ENCODE measurements around the gene CYBA.
A peak's percentile ranks its signal among the peaks of the same experiment; 100 is the strongest.

The CYBA gene

GRCh38 chr16:88647178-88648070 is 3.4 kb downstream of the CYBA start:
- DNase-seq (ENCODE audit: low spot score), result no peak

DNA sequence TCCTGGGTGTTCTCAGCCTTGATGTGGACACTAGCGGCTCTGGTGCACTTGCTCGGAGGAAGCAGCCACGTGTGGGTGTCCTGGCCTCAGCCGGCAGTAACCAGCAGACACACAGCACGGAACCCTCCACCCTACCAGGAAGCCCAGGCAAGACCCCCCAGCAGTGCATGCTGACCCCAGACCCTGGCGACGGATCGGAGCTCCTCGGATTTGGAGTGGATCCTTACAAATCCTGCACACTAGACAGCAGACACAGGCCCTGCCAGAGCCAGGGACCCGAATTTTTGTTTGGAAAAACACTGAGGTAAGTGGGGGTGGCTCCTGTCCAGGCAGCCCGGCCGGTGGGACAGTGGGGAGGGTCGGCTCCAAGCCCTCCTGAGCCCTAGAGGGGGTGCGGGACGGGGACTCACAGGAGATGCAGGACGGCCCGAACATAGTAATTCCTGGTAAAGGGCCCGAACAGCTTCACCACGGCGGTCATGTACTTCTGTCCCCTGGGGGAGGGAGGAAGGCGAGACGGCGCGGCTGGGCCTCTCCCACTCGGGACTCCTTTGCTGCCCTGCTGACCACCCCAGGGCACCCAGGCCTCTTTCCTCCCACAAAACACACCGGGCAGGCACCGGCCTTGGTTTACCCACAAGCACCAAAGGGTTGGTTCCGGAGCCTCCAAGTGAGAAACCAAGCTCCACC is 4.4 kb downstream of the CYBA start:
- DNase-seq (ENCODE audit: low spot score), result no peak

- DNase-seq (ENCODE audit: low spot score), result no peak
These were observed 4.9 kb downstream of the CYBA start for GRCh38 chr16:88645941-88646340.

GRCh38 chr16:88645455-88645854 is 5.4 kb downstream of the CYBA start:
- no peak for DNase-seq (ENCODE audit: low spot score)

DNA sequence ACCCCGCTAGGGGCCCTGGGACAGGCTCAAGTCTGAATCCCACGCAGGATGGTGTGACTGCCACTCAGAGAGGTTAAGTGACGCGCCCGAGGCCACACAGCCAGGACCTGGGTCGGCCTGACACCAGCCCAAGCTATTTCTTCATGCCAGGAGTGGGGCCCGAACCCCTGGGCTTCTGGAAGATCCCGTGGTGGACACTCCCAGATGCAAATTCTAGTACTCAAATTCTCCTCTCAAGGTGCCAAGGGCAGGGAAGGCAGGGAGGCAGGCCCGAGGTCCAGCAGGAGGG is 7.3 kb downstream of the CYBA start:
- DNase-seq (ENCODE audit: low spot score), result no peak

- no peak for DNase-seq (ENCODE audit: low spot score)
These were observed 7.8 kb downstream of the CYBA start for GRCh38 chr16:88642881-88643643.

DNA sequence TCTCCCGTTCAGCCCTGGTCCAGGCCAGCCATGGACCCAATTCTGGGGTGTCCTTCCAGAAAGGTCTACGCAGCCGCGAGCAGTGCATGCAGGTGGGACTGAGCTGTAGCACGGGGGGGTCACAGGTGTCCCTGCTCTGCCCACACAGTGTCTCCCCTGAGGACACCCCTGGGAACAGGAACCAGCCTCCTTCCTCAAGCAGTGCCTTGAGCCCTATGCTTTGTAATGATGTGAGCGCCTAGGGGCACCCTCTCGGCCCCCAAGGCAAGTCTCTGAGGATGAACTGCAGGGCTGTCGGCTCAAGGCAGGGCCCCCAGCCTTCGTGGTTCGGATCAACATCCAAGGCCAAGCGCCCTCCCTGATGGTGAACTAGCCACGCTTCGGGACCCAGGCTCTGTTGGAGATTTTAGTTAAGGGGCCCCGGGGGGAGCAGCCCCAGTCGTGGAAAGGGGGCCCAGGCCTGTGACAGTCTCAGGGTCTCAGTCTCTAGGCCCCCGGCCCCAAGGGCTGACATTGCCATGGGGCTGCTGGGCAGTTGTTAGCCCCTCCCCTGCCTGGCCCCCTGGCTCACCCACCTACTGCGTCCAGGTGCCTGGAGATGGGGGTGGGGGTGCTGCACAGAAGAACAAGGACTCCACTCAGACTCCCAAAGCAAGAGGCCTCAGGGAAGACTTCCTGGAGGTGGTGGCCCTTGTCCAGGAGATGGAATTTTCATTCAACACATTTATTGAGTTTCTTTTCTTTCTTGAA is 10.2 kb downstream of the CYBA start:
- no peak for DNase-seq (ENCODE audit: low spot score)

DNA sequence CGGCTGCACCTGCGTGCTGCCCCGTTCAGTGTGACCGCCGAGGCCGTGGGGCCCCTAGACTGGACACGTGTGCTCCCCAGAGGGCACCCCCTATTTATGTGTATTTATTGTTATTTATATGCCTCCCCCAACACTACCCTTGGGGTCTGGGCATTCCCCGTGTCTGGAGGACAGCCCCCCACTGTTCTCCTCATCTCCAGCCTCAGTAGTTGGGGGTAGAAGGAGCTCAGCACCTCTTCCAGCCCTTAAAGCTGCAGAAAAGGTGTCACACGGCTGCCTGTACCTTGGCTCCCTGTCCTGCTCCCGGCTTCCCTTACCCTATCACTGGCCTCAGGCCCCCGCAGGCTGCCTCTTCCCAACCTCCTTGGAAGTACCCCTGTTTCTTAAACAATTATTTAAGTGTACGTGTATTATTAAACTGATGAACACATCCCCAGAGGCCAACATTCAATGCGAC is 10.8 kb downstream of the CYBA start:
- DNase-seq (ENCODE audit: low spot score), result no peak

DNA sequence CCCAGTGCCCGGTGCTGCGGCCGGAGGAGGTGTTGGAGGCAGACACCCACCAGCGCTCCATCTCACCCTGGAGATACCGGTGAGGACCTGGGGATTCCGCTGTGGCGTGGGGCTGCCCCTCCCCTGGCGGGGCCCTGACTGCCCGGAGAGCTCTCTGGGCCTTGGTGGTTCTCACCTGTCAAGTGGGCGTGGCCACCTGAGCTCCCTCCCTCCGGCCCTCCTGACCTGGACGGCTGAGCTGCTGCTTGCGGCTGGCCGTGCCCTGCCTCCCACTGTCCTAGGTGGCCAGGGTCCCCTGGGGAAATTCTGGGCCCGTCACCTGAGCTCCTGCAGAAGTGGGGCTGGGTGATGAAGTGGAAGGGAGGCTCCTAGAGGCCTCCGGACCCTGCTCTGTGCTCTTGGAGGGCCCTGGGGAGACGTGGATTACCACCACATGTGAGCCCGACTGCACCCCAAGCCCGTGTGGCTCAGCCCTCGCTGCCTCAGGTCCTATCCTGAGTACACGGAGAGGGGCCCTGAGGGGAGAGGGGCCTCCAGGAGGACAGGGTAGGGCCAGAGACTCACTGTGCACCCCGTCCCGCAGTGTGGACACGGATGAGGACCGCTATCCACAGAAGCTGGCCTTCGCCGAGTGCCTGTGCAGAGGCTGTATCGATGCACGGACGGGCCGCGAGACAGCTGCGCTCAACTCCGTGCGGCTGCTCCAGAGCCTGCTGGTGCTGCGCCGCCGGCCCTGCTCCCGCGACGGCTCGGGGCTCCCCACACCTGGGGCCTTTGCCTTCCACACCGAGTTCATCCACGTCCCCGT is 11.4 kb downstream of the CYBA start:
- DNase-seq (ENCODE audit: low spot score), result no peak

GRCh38 chr16:88638323-88639230 is 12.3 kb downstream of the CYBA start, which contains the start of gene IL17C:
TSS of gene IL17C (plus strand) at chr16:88638572. CDS start at chr16:88638642, 70 bp downstream.
- DNase-seq (ENCODE audit: low spot score), result no peak

- no peak for DNase-seq (ENCODE audit: low spot score)
These were observed 14.2 kb downstream of the CYBA start for GRCh38 chr16:88636488-88637265.

- DNase-seq (ENCODE audit: low spot score), result no peak
These were observed 15.1 kb downstream of the CYBA start for GRCh38 chr16:88635671-88636319.

DNA sequence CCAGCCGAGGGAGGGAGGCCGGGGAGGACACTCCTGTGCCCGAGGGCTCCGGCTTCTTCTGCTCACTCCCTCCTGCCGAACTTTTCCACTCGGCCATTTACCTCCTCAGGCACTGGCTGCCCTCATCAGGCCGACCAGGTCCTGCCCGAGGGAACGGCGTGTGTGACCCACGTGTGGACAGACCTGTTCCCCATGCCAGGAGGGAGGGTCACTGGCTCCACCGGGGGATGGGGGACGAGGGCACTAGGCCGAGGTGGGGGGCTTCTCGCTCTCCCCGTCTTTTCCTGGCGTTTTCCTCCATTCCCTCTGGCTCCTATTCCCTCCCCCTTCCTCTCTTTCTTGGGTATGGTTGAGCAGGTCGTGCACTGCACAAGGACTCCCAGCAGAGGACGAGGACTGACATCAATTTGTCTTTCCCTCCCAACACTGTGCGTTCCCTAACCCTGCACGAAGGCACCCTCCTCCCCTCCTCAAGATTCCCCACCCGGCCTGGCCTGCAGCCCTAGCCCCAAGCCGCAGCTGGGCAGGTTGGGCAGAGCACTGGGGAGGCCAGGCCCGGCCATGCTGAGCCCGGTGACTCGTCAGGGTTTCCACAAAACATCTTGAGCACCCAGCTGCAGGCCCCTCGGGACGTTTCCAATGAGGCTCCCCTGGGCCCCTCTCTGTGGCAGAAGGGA is 15.7 kb downstream of the CYBA start:
- DNase-seq (ENCODE audit: low spot score), result no peak

- DNase-seq (ENCODE audit: low spot score), result no peak
These were observed 16.5 kb downstream of the CYBA start for GRCh38 chr16:88634141-88634993.

DNA sequence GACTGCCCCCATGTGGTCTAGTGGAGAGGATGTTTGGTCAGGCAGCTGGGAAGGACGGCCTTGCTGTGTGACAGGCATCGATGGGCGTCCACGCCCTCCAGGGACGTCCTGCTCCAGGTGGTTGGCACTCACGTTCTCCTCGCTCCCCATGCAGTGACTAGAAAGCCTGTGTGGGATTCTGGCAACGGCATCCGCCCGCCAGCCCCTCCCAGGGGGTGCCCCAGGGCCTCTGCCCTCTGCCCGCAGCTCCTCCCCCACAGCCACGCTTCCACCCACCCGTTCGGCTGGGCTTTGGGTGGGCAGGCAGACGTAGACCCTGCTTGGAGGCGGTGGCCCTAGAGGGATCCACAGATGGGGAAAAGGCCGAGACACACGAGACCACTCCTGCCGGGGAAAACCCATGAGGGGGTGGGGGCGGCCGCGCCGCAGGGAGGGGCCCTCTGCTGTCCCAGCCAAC is 17.1 kb downstream of the CYBA start:
- DNase-seq (ENCODE audit: low spot score), result peak; percentile 47

- no peak for DNase-seq (ENCODE audit: low spot score)
These were observed 18.3 kb downstream of the CYBA start for GRCh38 chr16:88632587-88632930.

DNA sequence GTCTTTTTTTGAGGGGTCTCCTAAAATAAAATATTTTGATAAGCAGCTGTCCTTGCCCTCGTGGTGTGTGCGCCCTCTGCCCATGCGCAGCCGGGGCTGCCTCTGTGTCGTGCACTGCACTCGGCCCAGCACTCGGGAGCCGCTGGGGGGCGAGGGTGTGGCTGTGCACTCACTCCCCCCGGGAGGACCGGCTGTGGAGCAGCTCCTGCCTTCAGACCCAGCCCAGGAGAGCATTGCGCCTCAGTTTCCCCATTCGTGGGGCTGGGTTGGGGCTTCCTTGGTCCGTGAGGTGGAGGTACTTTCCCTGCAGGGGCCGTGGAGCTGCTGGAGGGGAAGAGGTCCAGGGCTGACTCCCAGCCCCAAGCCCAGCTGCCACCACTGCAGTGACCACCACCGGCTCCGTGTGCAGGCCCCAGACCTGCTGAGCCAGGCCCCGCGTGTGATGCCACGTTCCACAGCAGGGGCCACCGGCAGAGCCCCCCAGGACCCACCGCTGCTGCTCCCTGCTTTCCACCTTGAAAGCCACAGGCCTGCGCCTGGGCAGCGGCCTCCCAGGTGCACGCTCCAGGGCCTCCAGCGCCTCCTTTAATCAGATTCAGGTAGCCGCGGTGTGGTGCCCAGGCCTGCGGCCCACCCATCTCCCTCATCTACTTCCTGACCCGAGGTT is 18.8 kb downstream of the CYBA start:
- DNase-seq (ENCODE audit: low spot score), result no peak
